ENCODE results near the gene ZNF20.

The ZNF20 gene
- total RNA-seq, result 0.10 to 2.0 (median 1.1) reads per million in 4 experiments

DNA sequence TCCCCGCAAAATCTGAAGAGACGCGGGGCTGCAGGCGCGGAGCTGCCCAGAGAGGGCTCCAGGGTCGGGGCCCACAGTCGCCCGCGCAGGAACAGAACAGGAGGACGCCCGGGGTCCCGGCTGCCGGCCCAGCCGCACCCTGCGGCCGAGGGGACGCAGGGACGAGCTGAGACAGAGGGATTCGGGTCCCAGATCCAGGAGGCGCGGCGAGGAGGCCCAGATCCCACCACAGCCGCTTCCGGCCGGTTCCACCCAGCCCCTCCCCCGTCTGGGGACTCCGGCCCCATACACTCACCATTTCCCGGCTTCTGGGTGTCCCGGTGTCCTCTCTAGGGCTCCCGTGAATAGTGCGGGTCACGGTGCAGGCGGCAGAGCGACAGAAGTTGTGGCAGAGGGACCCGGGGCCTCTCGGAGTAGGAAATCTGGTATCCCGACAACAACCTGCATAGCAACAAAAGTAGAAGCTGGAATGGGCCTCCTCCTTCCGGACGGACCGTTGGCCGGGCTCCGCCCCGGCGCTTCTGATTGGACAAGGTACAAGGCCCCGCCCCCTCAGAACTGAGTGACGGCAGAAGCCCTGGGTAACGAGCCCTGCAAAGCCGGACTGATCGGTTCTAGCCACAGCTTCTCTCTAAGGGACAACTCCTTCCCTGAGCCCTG lies at the start of gene ZNF20:
ZNF20 (minus strand) TSS at position 466 of the 660 bp plus-strand sequence; CDS start at position 298, 168 bp downstream.
- peak; percentile 82 for DNase-seq

DNA sequence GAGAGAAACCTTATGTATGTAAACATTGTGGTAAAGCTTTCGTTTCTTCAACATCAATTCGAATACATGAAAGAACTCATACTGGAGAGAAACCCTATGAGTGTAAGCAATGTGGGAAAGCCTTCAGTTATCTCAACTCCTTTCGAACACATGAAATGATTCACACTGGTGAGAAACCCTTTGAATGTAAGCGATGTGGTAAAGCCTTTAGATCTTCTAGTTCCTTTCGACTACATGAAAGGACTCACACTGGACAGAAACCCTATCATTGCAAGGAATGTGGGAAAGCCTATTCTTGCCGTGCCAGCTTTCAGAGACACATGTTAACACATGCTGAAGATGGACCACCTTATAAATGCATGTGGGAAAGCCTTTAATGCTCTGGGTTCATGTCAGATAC lies 47.5 kb upstream of the ZNF20 start:
- no peak for DNase-seq

- no peak for DNase-seq
These were observed 40.2 kb upstream of the ZNF20 start for GRCh38 chr19:12180377-12180776.

DNA sequence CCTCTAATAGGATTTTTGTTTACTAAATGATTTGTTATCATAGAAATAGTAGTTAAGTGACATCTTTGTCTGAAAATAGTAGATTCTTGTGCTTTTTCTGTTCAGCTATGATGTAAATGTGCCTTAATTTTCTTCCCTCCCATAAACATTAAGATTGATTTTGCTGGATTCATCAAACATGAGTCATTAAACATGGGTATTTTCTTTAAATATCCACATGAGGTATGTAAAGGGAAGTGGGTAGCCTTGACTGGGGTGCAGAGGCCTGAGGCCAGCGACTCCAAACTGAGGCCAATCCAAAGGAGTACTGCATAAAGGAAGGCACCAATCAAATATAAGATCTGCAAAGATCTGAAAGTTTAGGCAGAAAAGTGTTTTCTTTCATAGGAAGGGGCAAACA lies 26.5 kb upstream of the ZNF20 start:
- no peak for DNase-seq

DNA sequence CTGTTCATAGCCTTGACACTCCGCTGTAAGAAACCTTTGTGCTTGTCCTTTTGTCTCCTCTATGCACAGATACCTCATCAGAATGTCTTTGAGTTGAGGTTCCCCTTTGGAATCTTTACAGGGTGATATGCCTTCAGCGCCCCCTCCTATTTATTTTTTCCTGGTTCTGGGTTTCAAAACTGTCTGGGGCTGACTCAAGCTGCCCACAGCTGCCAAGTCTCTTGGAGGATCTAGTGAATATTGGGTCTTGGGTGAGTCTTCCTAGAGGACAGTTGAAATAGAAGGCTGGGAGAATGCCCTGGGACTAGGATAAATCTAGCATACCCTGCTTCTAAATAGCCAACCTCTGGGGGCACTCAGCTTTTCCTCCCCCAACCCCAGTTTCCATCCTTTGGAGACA lies 23.7 kb upstream of the ZNF20 start:
- no peak for DNase-seq

DNA sequence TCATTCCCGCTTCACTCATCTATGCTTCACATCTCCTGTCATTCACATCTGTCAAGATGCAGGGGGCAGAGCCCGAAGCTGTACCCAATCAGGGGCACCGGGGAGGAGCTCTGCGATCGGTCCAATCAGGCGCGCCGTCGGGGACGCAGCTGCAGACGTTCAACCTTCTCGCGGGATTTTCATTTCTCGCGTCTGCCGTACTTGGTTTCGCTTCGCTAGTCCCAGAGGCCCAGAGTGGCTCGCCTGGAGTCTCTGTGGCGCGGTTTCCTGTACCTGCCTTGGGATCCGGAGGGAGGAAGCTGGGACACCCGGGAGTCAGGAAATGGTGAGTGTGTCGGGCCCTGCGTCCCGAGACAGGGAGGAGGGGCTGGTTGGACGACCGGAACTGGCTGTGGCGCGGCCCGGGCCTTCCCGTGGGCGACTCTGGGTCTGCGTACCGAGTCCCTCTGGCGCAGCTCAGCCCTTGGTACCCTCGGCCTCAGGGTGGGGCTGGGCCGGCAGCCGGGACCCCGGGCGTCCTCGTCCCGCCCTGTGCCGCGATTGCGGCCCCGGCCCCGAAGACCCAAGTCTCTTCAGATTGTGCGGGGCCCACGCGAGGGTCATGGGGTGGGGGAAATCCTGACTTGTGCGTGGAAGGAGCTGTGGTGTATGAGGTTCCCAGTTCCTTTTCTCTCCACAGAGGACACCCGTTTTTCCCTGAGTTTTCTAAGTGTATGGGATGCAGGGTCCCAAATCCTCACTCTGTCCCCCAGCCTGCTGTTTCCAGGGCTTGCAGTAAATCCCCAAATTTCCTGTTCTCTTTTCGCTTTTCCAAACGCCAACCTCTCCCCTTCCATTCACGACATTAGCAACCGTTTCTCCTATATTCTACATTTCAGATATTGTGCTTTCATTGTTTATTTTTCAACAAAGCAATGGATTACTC lies 23.0 kb upstream of the ZNF20 start, which contains the start of gene ZNF136:
ZNF136 (plus strand) TSS at position 215 of the 925 bp plus-strand sequence; CDS start at position 323, 108 bp downstream.
- peak; percentile 85 for DNase-seq

- DNase-seq, result no peak
These were observed 22.3 kb upstream of the ZNF20 start for GRCh38 chr19:12162513-12162881.

DNA sequence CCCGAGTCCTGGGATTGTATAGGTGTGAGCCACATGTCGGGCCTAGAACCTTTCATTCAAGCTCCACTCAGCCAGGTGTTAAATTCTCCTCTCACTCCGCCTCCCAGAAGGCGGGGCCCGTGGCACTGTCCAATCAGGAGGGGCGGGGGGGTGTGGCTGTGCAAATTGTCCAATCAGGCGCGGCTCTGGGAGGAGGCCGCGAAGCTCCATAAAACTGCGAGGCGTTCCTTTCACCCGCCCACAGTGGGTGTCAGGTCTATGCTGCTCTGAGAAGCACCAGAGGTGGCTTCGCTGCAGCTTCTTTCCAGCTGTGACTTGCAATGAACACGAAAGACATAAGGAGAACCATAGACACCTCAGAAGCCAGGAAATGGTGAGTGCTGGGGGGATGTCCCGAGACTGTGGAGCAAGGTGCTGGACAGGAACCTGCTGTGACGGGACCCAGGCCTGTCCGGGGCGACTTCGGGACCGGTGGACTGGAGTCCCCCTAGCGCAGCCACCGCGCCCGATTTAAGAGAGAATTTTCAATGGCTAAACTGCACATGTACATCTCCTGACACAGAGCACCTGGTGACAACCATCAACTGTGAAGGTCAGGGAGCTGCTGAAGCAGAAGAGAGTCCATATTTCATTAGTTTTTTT lies 19.7 kb upstream of the ZNF20 start:
- peak; percentile 1 for DNase-seq

- no peak for DNase-seq
These were observed 16.3 kb upstream of the ZNF20 start, which contains the start of gene ZNF625 for GRCh38 chr19:12156223-12157058. Gene ZNF625, minus strand, starts transcription at chr19:12156734. Its CDS starts 176 bp downstream, at chr19:12156558.

GRCh38 chr19:12155324-12155860 lies 15.2 kb upstream of the ZNF20 start:
- DNase-seq, result no peak

- DNase-seq, result no peak
These were observed 5.2 kb upstream of the ZNF20 start for GRCh38 chr19:12145348-12145747.

DNA sequence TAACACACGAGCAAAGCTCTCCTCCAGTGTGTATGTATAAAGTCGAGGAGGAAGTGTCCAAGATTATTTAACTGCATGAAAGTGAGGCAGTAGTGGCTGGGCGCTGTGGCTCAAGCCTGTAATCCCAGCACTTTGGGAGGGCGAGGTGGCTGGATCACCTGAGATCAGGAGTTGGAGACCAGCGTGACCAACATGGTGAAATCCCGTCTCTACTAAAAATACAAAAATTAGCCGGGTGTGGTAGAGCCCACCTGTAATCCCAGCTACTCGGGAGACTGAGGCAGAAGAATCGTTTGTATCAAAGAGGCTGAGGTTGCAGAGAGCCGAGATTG lies 1.2 kb upstream of the ZNF20 start:
- DNase-seq, result no peak

DNA sequence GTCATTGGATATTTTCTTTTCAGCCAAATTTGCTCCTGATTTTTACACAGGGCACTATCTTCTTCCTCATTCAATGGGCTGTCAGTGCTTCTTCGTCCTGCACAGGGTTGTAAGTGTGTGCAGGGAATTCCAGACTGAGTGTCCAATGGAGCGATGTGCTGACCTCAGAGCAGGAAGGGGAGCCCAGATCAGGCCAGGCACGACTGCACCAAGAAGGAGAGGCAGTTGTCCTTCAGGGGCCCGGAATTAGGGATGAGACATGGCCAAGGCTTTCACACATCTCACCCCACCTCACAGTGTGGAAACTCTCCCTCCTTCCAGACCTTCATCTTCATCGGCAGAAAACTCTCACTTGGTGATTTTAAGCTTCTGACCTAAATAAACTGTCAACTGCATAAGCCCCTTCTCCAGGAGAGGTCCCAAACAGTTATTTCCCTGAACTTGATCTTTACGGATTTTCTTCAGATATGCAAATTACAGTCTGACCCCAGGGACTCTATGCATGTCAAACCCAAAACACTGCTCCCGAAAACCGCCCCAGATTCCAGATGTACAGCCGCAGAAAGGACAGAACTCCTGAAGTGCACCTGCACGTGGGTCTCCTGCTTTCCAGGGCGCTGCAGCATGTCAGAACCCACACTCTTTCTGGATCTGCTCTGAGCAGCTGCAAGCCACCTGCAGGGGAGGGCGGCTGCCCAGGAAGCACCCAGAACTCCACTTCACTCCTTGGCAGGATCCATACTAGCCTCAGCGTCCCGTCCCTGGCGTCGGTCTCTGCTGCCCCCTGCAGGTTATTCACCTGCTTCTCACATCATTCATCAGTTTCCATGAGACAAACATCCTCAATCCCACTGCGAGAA lies 625 bp upstream of the ZNF20 start:
- peak; percentile 83 for DNase-seq

DNA sequence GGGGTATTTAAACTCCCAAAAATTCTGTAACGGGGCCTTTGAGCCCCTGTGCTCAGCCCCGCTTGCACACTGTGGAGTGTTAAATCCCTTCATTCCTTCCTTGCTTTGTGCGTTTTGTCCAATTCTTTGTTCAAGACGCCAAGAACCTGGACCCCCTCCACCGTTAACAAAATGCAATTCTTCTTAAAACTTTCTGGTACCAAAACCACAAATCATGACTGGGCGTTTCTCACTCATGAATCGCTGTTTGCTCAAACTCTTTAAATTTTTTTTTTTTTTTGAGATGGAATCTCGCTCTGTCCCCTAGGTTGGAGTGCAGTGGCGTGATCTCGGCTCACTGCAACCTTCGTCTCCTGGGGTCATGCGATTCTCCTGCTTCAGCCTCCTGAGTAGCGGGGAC lies 881 bp downstream of the ZNF20 start:
- DNase-seq, result no peak

DNA sequence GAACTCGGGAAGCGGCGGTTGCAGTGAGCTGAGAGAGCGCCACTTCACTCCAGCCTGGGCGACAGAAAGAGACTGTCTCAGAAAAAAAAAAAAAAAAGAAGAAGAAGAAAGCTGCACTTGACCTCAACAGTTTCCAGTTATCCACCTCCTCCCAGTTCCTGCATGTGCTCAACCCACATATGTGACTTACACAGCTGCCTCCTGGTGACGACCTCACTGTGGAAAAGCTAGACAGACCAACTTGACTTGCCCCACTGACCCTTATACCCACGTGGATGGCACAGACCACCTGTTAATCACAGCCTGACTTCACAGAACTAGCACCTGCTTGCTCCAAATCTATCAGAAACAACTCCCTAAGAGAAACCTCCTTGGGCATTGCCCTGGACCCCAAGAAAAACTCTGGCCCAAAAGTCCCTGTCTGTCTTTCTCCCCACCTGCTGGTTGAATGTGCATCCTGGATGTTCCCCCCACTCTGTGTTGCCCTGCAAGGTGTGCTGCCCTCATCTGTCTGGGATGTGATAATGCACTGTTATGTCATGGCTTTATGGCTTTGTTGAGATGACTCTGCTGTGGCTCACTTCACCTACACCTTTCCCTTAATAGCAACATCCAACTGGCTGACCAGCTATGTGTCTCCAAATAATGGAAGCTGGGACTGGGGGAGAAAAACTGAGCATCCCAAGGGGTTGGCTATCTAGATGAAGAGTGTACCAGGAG lies 2.8 kb downstream of the ZNF20 start:
- peak; percentile 17 for DNase-seq

DNA sequence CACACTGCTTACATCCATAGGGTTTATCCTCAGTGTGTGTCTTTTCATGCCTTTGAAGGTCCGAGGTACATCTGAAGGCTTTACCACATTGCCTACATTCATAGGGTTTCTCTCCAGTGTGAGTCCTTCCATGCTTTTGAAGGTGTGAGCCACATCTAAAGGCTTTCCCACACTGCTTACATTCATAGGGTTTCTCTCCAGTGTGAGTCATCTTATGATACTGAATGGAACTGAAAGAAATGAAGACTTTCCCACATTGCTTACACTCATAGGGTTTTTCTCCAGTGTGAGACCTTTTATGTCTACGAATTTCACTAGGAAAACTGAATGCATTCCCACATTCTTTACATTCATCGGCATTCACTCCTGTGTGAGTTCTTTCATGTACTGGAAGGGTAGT lies 7.1 kb downstream of the ZNF20 start:
- no peak for DNase-seq

- DNase-seq, result no peak
These were observed 13.4 kb downstream of the ZNF20 start for GRCh38 chr19:12126707-12127106.

DNA sequence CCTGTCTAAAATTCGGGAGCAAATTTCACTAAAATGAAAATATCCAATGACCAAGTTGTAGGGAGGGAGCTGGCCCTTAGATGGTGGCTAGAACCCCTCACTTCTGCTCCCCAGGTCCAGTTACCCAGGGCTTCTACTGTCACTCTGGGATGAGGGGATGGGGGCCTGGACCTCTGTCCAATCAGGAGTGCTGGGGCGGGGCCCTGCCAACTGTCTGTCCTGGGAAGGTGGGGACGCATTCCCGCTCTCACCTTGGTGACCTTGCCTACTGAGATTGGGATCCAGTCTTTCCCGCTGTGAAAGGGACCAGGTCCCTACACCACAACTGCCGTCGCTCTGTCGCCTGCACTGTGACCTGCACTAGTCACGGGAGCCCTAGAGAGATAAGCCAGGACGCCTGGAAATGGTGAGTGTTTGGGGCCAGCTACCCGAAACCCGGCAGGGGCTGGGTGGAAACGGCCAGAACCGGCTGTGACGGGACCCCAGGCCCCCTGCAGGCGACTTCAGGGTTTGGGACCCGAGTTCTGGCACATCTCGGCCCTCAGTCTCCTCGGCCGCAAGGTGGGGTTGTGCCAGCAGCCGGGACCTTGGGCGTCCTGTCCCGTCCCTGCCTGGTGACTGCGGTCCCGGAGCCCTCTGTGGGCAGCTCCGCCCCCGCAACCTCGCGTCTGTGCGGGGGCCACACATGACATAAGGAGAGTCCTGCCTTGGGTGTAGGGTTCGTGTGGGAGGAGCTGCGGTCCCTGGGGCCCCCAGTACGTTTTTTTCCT lies 22.8 kb downstream of the ZNF20 start:
- DNase-seq, result no peak

GRCh38 chr19:12113121-12113520 lies 27.0 kb downstream of the ZNF20 start:
- DNase-seq, result no peak

DNA sequence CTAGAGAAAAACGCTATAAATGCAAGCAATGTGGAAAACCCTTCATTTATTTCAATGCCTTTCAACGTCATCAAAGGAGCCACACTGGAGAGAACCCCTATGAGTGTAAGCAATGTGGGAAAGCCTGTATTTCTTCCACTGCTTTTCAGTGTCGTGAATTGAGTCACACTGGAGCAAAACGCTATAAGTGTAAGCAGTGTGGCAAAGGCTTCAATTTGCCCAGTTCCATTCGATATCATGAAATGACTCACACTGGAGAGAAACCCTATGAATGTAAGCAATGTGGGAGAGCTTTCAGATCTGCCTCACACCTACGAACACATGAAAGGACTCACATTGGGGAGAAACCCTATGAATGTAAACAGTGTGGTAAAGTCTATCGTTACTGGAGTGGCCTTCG lies 27.4 kb downstream of the ZNF20 start:
- DNase-seq, result no peak
